CD4-positive, alpha-beta T cell (primary cell): ENCODE data around the gene RCC2. TPM values are rescaled to one million over a fixed set of nuclear protein-coding genes. Genes with fewer than 3 reads are reported as not detected.

Experiments
- ATAC-seq: fragments of 200-7000 bp; cut with Tn5 transposase; one replicate; pipeline ENCODE4 v1.10.0; 2022; ENCODE audit warnings: mild to moderate bottlenecking; ENCODE audit not compliant: poor library complexity
- CTCF ChIA-PET: fragments of 350-600 bp; sonication (Branson Sonifier 250); formaldehyde crosslinking; loops from one replicate; lab custom pipeline; 2021; ENCODE audit warnings: antibody characterized with exemption, inconsistent platforms; lab: Charles Lee
- POLR2A ChIA-PET: fragments of 350-600 bp; sonication (Branson Sonifier 250); formaldehyde crosslinking; loops from one replicate; lab custom pipeline; 2021; ENCODE audit warnings: antibody characterized with exemption, inconsistent platforms; lab: Charles Lee
- DNase-seq, 14 experiments: peaks; one replicate each; pipeline ENCODE4 v3.0.0-alpha.2; 2013 to 2020; ENCODE audit warnings: mixed read lengths in 2 of 14
- H3K27ac ChIP-seq, 2 donors: one replicate each; pipeline versions ENCODE4 v1.5.1 to v1.7.0; 2013; ENCODE audit warnings: low read length in 2 of 2, low read depth in 1 of 2, mild to moderate bottlenecking in 1 of 2
- H3K27me3 ChIP-seq, 2 experiments: 1 replicate in 1 of 2; 2 replicates in 1 of 2; pipeline versions ENCODE4 v1.6.1 to v1.7.0; 2013; ENCODE audit warnings: low read length in 2 of 2, control low read depth in 1 of 2, mild to moderate bottlenecking in 1 of 2, moderate library complexity in 1 of 2; ENCODE audit not compliant: insufficient read depth in 2 of 2, control insufficient read depth in 1 of 2
- H3K36me3 ChIP-seq: one replicate; pipeline ENCODE4 v1.6.1; 2013; ENCODE audit warnings: low read length, control low read depth; ENCODE audit not compliant: insufficient read depth
- H3K4me1 ChIP-seq: one replicate; pipeline ENCODE4 v1.6.1; 2013; ENCODE audit warnings: low read length, control low read depth; ENCODE audit not compliant: insufficient read depth
- H3K4me3 ChIP-seq: one replicate; pipeline ENCODE4 v1.5.1; 2013; ENCODE audit warnings: mild to moderate bottlenecking, low read length, moderate library complexity
- H3K9me3 ChIP-seq, 2 experiments: 1 replicate in 1 of 2; 2 replicates in 1 of 2; pipeline versions ENCODE4 v1.6.1 to v1.7.0; 2013; ENCODE audit warnings: low read length in 2 of 2, mild to moderate bottlenecking in 2 of 2, control low read depth in 1 of 2, moderate library complexity in 1 of 2; ENCODE audit not compliant: control insufficient read depth in 1 of 2, insufficient read depth in 1 of 2
- H3K27ac Mint-ChIP-seq: one replicate; pipeline ENCODE4 v1.8.0; 2020; ENCODE audit warnings: mixed read lengths
- H3K27me3 Mint-ChIP-seq: one replicate; pipeline ENCODE4 v1.8.0; 2021; ENCODE audit warnings: mixed read lengths
- H3K36me3 Mint-ChIP-seq: one replicate; pipeline ENCODE4 v1.8.0; 2021; ENCODE audit warnings: low read depth, mixed read lengths
- H3K4me1 Mint-ChIP-seq: one replicate; pipeline ENCODE4 v1.8.0; 2021; ENCODE audit warnings: low read depth, mixed read lengths
- H3K4me3 Mint-ChIP-seq: one replicate; pipeline ENCODE4 v1.8.0; 2020; ENCODE audit warnings: mild to moderate bottlenecking, mixed read lengths
- H3K9me3 Mint-ChIP-seq: one replicate; pipeline ENCODE4 v1.8.0; 2020; ENCODE audit warnings: mixed read lengths
- intact Hi-C, 2 experiments: fragments of 100-400 bp; cut with DNase I in 1 of 2; cut with micrococcal nuclease in 1 of 2; formaldehyde crosslinking; loops; one replicate each; pipeline versions ENCODE4 v1.15.1 to v1.9.0; 2023 to 2025; cut with DNase I, micrococcal nuclease
- total RNA-seq, 174 experiments: library from RNA in 2 of 174; stranded (reverse) in 2 of 174; gene quantifications; one replicate each; pipeline ENCODE4 v1.2.3 and lab custom pipeline; 2021 to 2026
- TF ChIP-seq, protein P1 (sequence below): fragments of 200-600 bp; IDR thresholded peaks from one replicate; pipeline ENCODE4 v1.8.0; 2022; ENCODE audit warnings: antibody characterized with exemption, mild to moderate bottlenecking

RCC2 gene
- total RNA-seq, 2 experiments from 2014 or later, result 20.1 to 21.0 TPM

DNA sequence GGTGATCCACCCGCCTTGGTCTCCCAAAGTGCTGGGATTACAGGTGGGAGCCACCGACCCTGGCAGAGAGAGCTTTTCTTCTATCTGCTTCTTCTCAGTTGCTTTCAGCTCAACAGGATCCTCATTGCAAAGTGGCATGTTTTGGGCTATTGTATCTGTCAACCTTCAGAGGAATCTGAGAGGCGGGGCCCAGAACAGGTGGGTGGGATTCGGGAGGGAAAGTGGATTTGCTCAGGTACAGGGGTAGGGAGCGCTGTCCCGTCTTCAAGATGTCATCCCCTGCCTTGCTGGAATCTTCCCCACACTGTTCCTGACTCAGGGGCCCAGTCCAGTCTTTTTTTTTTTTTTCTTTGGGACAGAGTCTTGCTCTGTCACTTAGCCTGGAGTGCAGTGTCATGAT lies 26.9 kb upstream of the RCC2 start:
- no peak overlapping the region for H3K4me3 ChIP-seq
- H3K36me3 ChIP-seq, result no peaks in the 10 kb centered on the region
- H3K9me3 ChIP-seq, result no peaks in the 10 kb centered on the region
- TF ChIP-seq, protein P1, sequence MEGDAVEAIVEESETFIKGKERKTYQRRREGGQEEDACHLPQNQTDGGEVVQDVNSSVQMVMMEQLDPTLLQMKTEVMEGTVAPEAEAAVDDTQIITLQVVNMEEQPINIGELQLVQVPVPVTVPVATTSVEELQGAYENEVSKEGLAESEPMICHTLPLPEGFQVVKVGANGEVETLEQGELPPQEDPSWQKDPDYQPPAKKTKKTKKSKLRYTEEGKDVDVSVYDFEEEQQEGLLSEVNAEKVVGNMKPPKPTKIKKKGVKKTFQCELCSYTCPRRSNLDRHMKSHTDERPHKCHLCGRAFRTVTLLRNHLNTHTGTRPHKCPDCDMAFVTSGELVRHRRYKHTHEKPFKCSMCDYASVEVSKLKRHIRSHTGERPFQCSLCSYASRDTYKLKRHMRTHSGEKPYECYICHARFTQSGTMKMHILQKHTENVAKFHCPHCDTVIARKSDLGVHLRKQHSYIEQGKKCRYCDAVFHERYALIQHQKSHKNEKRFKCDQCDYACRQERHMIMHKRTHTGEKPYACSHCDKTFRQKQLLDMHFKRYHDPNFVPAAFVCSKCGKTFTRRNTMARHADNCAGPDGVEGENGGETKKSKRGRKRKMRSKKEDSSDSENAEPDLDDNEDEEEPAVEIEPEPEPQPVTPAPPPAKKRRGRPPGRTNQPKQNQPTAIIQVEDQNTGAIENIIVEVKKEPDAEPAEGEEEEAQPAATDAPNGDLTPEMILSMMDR, result no peak
- ATAC-seq (no peak), DNase-seq (no peak)
- Mint-ChIP-seq H3K27me3 (peaks cover 5% of the 10 kb centered on the region), H3K27ac (no peak overlapping the region), H3K4me1 (no peaks in the 10 kb centered on the region), H3K9me3 (no peaks in the 10 kb centered on the region), H3K4me3 (no peak overlapping the region), H3K36me3 (no peaks in the 10 kb centered on the region)
- CTCF ChIA-PET, result no interaction called here
- intact Hi-C loops, result no loop called here
- POLR2A ChIA-PET, result no interaction called here
- no peak overlapping the region for H3K27ac ChIP-seq
- no peaks in the 10 kb centered on the region for H3K27me3 ChIP-seq
- H3K4me1 ChIP-seq, result no peaks in the 10 kb centered on the region

DNA sequence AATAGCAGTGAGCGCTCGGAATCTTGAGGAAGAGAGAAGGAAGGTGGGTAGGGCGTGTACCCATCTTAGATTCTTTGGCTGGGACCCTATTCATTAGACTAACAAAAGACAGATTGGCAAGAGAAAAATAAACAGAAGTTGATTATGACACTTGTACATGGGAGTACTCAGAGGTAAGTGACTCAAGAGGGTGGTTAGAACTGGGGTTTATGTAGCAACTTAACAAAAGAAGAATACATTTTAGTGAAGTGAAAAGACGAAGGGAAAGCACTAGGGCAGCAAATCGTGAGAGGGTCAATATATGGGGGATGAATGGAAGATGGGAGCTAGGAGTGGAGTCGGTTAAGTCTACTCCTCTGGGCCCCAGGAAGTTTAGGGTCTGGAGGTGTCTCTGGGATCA lies 25.8 kb upstream of the RCC2 start:
- Mint-ChIP-seq H3K36me3 (no peaks in the 10 kb centered on the region), H3K27me3 (peaks cover under 1% of the 10 kb centered on the region), H3K4me3 (no peak overlapping the region), H3K27ac (no peak overlapping the region), H3K9me3 (no peaks in the 10 kb centered on the region), H3K4me1 (no peaks in the 10 kb centered on the region)
- DNase-seq, result no peak
- Histone ChIP-seq H3K4me3 (no peak overlapping the region), H3K36me3 (no peaks in the 10 kb centered on the region), H3K27me3 (no peaks in the 10 kb centered on the region), H3K9me3 (no peaks in the 10 kb centered on the region), H3K4me1 (no peaks in the 10 kb centered on the region), H3K27ac (no peak overlapping the region)
- ATAC-seq, result no peak
- POLR2A ChIA-PET, result no interaction called here
- TF ChIP-seq, protein P1, result no peak
- intact Hi-C loops, result no loop called here
- CTCF ChIA-PET, result no interaction called here

DNA sequence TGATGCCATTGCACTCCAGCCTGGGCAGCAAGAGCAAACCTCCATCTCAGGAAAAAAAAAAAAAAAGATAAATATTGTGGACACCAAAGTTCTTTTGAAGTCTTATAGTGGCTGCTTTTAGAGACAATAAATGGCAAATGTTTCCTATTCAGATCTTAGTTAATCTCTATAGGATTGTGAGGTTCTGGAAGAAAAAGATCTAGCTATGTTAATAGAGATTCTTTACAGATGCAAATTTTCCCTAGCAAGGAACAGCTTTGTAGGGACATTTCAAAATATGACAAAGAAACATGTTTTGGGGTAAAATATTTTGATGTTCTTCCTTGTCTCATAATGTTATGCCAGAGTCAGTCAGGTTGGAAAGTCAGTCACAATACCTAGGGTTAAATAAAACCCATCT lies 24.5 kb upstream of the RCC2 start:
- POLR2A ChIA-PET, result no interaction called here
- CTCF ChIA-PET, result no interaction called here
- H3K4me3 Mint-ChIP-seq, result no peak overlapping the region

More for the DNA sequence above, 24.5 kb upstream of the RCC2 start:
- H3K27ac ChIP-seq, result no peak overlapping the region
- Mint-ChIP-seq H3K27me3 (no peaks in the 10 kb centered on the region), H3K4me1 (no peaks in the 10 kb centered on the region), H3K9me3 (no peaks in the 10 kb centered on the region), H3K36me3 (no peaks in the 10 kb centered on the region), H3K27ac (no peak overlapping the region)
- DNase-seq, result no peak
- no peaks in the 10 kb centered on the region for H3K9me3 ChIP-seq
- H3K27me3 ChIP-seq, result no peaks in the 10 kb centered on the region
- H3K4me1 ChIP-seq, result no peaks in the 10 kb centered on the region
- no peak overlapping the region for H3K4me3 ChIP-seq
- no peak for ATAC-seq
- TF ChIP-seq, protein P1, result no peak
- intact Hi-C loops, result no loop called here
- H3K36me3 ChIP-seq, result no peaks in the 10 kb centered on the region
